HL-60 (cell line): Measurements from ENCODE around the gene CLASP2.

Experiments used
- DNase-seq, 2 experiments: peaks; one replicate each; pipeline ENCODE4 v3.0.0-alpha.2; 2010 to 2020; ENCODE audit warnings: low read depth in 1 of 2, low spot score in 1 of 2
- H3K27ac ChIP-seq: fragments of 250-450 bp; sonication (Bioruptor Pico); replicated peaks from 2 replicates; pipeline ENCODE4 v1.5.1; 2020; ENCODE audit warnings: mild to moderate bottlenecking, moderate library complexity
- H3K27me3 ChIP-seq: fragments of 250-450 bp; sonication (Bioruptor Pico); 2 replicates; pipeline ENCODE4 v1.5.1; 2021; ENCODE audit warnings: mild to moderate bottlenecking, moderate library complexity; ENCODE audit not compliant: insufficient read depth, poor library complexity, severe bottlenecking
- H3K4me3 ChIP-seq: replicated peaks from 2 replicates; pipeline ENCODE4 v1.5.1; 2011; ENCODE audit warnings: mild to moderate bottlenecking, control low read depth, low read length; ENCODE audit not compliant: insufficient read depth
- CTCF ChIP-seq: IDR thresholded peaks from one replicate; pipeline ENCODE4 v1.5.1; 2011; ENCODE audit warnings: low read length, control low read depth, inconsistent platforms; ENCODE audit not compliant: insufficient read depth
- GABPA ChIP-seq: IDR thresholded peaks from 2 replicates; pipeline ENCODE4 v1.6.1; 2012; ENCODE audit warnings: low read depth
- POLR2AphosphoS5 ChIP-seq: IDR thresholded peaks from 2 replicates; pipeline ENCODE4 v1.6.1; 2012; ENCODE audit warnings: low read depth
- REST ChIP-seq: IDR thresholded peaks from 2 replicates; pipeline ENCODE4 v1.6.1; 2012; ENCODE audit warnings: low read depth; ENCODE audit not compliant: insufficient replicate concordance
- SPI1 ChIP-seq: IDR thresholded peaks from 2 replicates; pipeline ENCODE4 v1.6.1; 2012; ENCODE audit warnings: low read depth, mild to moderate bottlenecking, borderline replicate concordance

The CLASP2 gene

GRCh38 chr3:33751336-33751735 lies 33.3 kb upstream of the CLASP2 start:
- no peak overlapping the region for H3K27ac ChIP-seq
- no peak overlapping the region for H3K4me3 ChIP-seq
- no peak for TF ChIP-seq POLR2AphosphoS5
- TF ChIP-seq CTCF, result no peak
- no peak for TF ChIP-seq REST
- TF ChIP-seq SPI1, result no peak
- no peak for TF ChIP-seq GABPA
- DNase-seq, result no peak
- no peaks in the 10 kb centered on the region for H3K27me3 ChIP-seq

- TF ChIP-seq SPI1, result no peak
- TF ChIP-seq REST, result no peak
- TF ChIP-seq POLR2AphosphoS5, result no peak
- no peak for TF ChIP-seq GABPA
- no peak for TF ChIP-seq CTCF
- no peaks in the 10 kb centered on the region for H3K27me3 ChIP-seq
- DNase-seq, result no peak
- no peak overlapping the region for H3K4me3 ChIP-seq
- H3K27ac ChIP-seq, result peak overlapping the region; percentile 39
Measured at GRCh38 chr3:33750211-33750548, 32.1 kb upstream of the CLASP2 start.

- Histone ChIP-seq H3K27me3 (no peaks in the 10 kb centered on the region), H3K4me3 (no peak overlapping the region), H3K27ac (peak overlapping the region; percentile 39)
- DNase-seq, result peak; percentile 42 to 61
- TF ChIP-seq REST (no peak), SPI1 (peak; percentile 96), GABPA (no peak)
Measured at GRCh38 chr3:33749546-33750210, 31.6 kb upstream of the CLASP2 start.
